Panc1 (cell line): ENCODE results near the gene GGT5.

ENCODE experiments used
- POLR2AphosphoS5 ChIP-seq: IDR thresholded peaks from 2 replicates; pipeline ENCODE4 v1.6.1; 2012; ENCODE audit warnings: mild to moderate bottlenecking, low read depth, low read length, moderate library complexity
- REST ChIP-seq, 2 experiments: IDR thresholded peaks; 2 replicates each; pipeline ENCODE4 v1.6.1; 2011 to 2012; ENCODE audit warnings: low read depth in 2 of 2, control low read depth in 1 of 2, low read length in 1 of 2, mild to moderate bottlenecking in 1 of 2, moderate library complexity in 1 of 2; ENCODE audit not compliant: insufficient read depth in 1 of 2
- SIN3A ChIP-seq: IDR thresholded peaks from 2 replicates; pipeline ENCODE4 v1.6.1; 2012; ENCODE audit warnings: low read depth, mild to moderate bottlenecking, low read length, moderate library complexity, borderline replicate concordance; ENCODE audit not compliant: insufficient read depth
- TF ChIP-seq, protein P1 (sequence below): fragments of 450-650 bp; IDR thresholded peaks from 2 replicates; pipeline ENCODE4 v1.5.1; 2017; ENCODE audit warnings: mild to moderate bottlenecking

- TF ChIP-seq, protein P1, sequence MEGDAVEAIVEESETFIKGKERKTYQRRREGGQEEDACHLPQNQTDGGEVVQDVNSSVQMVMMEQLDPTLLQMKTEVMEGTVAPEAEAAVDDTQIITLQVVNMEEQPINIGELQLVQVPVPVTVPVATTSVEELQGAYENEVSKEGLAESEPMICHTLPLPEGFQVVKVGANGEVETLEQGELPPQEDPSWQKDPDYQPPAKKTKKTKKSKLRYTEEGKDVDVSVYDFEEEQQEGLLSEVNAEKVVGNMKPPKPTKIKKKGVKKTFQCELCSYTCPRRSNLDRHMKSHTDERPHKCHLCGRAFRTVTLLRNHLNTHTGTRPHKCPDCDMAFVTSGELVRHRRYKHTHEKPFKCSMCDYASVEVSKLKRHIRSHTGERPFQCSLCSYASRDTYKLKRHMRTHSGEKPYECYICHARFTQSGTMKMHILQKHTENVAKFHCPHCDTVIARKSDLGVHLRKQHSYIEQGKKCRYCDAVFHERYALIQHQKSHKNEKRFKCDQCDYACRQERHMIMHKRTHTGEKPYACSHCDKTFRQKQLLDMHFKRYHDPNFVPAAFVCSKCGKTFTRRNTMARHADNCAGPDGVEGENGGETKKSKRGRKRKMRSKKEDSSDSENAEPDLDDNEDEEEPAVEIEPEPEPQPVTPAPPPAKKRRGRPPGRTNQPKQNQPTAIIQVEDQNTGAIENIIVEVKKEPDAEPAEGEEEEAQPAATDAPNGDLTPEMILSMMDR = no peak
- no peak for TF ChIP-seq SIN3A
- TF ChIP-seq POLR2AphosphoS5 = no peak
- no peak for TF ChIP-seq REST (IDR thresholded peaks at IDR 0.05; ENCODE audit: insufficient read depth in 1 of 2, low read depth in 2 of 2, low read length in 1 of 2)
Measured at GRCh38 chr22:24190159-24190540, 54.7 kb downstream of the GGT5 start.
